Stimulated activated CD4-positive, alpha-beta T cell treated with anti-CD3 and anti-CD28 coated beads, TNF-alpha, amount 100 ng/mL, for 1 hour (primary cell): ENCODE results near the gene KBTBD2.
A peak's percentile ranks its signal among the peaks of the same experiment; 100 is the strongest.
"Not testable (repeated sequence)": the region's sequence is repeated elsewhere in the genome, so short reads cannot be mapped to it uniquely, and the experiment has no call there.

Experiments used
- DNase-seq, 3 donors: peaks; one replicate each; pipeline ENCODE4 v3.0.0-alpha.2; 2020; ENCODE audit warnings: low read depth in 3 of 3, low spot score in 1 of 3

KBTBD2 gene

DNA sequence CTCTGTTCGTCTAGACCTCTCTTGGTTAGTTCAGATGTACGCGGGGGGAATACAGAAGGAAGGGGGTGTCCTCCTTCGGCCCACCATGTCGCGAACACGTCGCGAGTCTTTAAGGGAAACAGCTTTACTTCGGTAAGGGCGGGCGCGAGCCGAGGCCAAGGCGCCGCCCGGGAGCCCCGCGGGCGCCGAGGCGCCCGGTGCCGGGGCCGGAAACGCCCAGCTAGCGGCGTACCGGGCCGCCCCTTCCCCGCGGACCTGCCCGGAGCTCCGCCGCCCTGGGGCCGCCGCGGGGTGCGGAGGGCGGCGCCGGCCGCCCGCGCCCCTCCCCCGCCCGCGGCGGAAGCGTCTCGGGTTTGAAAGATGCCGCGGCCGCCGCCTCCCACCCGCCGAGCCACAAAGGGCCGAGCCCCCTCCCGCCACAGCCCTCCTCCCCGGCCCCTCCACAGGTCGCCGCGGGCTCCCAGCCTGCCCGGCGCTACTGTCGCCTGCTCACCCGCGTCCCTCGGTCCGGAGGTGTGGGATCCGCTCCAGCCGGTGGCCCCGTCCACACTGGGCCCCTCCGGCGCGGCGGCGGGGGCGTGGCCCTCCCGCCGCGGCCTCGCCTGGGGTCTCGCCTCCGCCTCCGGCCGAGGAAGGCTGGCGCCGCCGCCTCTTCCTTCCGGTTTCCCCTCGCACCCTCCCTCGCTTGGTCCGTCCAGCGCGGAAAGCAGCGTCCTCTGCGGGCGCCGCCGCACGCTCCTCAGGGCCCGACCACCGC, at the start of gene KBTBD2:
KBTBD2 (minus strand) TSS at position 718 of the 757 bp plus-strand sequence. CDS start 12,156 bp downstream, outside the sequence.
- peak; percentile 21 to 57 (median 51) for DNase-seq

DNA sequence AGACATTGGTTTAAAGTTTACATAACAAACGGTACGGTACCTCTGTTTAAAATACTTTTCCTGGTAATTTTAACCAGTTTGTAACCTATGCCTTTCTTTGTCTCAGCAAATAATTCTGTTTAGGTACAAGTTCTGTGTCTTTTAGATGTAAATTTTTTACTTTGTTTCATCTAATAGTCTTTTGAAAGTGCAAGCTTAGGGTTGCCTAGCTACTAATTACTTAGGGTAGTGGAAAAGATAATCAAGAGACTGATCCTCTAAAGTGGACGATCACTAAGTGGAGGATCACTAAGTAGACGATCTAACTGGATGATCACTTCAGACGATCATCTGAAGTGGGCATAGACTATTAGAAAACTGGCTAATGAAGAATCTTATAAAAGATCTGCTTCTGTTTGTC, 49.6 kb upstream of the KBTBD2 start:
- no peak for DNase-seq

DNA sequence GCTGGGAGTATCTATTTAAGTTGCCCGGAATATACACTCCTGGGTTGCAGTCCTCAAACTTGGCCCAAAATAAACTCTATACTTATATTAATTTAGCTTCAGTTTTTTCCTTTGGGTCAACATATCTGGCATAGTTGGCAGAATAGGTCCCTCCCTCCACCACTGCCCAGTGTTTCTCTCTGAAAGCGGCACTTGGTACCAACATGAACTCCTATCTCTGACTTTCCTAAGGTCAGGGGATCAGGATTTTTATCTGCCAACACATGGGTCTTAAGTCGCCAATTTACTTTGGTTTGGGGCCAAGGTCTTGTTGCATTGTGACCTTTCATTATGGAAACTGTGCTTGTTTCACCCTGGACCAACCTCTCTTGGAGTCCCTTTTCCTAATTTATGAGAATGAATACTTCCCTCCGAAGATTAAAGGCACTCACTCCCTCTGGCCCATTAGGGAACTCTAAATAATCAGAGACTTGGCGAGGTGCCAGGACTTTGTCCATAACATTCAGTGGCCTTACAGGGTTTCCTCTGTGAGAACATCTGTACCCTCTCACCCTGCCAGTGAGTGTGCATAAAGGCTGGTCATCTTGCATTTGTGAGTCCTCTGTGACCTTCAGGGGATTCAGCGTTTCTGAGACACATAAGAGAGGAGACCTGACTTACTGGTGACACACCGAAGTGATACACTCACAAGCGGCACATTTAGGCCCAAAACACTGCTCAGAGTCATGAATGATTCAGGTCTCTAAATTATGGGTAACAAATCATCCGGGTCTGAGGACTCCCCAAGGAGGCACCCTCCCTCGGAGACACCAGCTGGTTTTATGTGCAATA, 46.0 kb upstream of the KBTBD2 start:
- DNase-seq, result no peak

DNA sequence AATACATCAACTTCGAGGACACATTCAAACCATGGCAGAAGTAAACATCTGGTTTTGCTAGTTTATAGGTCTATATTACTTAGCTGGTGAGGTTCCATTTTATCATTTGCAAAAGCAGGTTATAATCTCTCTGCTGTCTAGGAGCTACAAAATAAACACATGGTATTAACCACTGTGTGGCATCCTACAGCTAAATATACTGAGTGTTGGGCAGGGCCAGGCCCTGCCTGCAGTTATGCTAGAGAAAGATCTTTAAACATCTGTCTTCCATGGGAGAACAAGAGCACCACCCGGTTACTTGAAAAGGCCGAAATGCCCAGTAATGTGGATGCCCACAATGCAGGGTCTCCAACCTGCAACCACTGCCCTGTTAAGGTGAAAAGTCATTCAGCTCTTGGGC, 45.1 kb upstream of the KBTBD2 start:
- no peak for DNase-seq

DNA sequence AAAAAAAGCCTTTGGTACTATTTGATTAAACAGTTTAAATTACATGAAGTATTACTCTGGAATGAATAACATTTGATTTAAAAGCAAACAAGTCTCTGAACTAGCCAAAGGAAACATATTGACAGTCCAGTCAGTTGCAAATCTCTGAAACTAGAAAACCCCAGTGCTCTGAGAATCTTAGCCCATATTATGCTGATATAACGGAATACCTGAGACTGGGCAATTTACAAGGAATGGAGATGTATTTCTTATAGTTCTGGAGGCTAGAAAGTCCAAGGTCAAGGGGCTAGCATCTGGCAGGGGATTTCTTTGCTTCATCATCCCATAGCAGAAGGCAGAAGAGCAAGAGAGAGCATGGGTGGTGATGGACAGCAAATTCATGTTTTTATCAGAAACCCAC, 44.0 kb upstream of the KBTBD2 start:
- no peak for DNase-seq

DNA sequence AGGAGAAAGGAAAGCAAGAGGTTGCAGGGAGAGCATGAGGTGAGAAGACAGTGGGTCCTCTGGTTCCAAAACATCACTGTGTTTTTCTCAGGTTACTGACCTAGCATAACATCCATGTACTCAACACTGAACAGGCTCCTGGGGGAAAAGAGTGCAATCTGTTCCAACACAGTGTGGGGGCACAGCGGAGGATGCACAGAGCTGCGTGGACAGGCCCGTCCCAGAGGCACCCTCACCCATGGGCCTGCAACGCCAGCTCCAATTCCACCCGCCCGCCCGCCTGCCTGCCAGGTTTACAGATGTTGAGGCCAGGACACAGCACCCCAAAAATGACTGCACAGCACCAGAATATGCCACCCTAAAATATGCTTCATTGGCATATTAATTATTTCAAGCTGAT, 38.8 kb upstream of the KBTBD2 start:
- no peak for DNase-seq

DNA sequence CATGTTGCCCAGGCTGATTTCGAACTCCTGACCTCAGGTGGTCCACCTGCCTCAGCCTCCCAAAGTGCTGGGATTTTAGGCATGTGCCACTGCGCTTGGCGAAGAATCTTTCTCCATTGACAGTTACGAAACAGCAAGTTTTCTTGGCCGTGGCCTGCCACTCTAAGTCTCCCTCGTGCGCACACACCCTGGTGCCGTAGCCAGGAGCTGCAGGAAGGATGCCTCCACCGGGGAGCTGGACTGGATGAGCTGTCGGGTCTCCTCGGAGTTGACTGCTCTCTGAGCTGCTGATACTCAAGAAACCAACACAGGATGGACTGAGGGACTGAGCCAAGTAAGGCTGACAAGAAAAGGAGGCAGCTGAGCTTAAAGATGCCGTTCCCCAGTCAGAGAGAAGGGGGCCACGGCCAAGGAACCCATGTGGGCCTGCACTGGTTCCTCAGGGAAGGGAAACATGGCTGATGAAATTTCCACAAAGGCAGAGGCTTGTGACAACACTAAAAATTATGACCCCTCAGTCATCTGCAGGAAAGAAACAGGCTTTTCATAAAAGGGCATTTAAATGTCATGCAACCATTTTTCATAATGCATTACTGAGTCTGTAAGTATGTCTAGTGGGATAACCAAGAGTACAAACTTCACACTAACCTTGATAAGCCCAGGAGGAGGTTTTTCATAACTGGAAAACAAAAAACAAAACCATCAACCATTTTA, 38.0 kb upstream of the KBTBD2 start:
- DNase-seq, result no peak

DNA sequence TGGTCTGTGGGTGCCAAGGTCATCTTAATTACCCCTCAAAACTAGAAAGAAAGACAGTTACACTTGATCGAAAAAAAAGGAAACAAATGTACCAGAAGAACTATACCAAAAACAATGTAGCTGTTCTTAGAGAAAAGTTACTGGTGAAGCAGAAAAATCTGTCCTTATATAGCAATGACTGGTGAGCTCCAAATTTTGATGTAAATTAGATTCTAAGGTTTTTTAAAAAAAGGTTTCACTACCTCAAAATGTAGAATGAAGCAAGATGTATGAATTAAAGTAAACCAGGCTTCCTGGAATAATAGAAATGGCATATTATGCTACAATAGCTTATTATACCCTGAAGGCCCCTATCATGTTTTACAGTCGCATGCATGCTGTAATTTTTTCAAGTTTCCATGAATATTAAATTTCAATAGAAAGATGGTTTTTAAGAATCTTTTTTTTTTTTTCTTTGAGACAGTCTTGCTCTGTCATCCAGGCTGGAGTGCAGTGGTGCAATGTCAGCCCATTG, 37.3 kb upstream of the KBTBD2 start:
- no peak for DNase-seq

DNA sequence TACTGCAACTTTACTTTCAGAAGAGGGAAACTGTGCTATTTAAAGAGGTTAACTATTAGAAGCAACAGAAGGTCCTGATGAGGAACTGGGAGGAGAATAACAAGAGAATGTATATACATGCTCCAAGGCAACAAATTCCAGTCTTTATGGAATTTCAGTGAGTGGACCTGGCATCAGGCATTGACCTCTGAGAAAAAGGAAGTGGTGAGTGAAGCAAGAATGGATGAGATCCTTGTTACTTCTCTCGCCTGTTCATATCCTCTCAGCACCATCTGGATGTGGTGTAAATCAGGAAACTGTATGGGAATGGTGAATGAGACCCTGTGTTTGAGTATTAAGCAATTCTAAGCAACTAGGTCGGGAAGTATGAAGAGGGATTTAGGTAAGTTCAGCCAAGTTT, 30.3 kb upstream of the KBTBD2 start:
- DNase-seq, result no peak

DNA sequence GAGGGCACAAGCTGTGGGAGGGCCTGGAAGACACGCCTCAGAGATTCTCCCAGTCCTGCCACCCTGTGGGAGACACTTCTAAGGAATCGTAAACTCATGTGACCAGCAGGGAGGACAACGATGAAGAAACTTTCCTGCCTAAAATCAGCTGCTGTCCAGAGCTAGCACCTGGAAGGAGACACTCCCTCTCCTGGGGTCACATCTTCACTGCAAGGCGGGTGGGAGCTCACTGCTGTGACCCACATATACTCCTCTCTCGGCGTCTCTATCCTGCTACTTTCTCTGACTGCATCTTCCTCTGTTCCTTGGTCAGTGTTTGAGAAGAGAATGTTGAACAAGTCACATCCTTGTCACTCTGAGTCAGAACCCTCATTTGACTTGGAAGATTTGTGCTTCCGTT, 25.4 kb upstream of the KBTBD2 start:
- not testable (repeated sequence) for DNase-seq

DNA sequence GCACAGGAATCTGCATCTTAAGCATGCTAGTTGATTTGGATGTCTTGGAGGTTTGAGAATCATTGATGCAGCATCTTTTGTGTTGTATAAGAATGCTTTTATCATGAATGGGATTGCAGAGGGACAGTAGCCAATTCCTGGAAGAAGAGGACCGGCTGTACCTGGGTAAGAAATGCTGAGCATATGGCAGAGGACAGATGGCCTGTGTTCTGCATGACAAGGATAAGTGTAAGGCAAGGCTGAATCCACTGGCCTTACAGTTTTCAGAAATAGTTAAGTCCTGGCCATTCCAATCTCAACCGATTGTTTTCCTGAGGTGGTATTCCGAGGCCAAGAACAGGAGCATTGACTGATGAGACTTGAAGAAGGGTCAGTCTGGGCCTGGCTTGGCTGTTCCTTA, 24.4 kb upstream of the KBTBD2 start:
- no peak for DNase-seq

DNA sequence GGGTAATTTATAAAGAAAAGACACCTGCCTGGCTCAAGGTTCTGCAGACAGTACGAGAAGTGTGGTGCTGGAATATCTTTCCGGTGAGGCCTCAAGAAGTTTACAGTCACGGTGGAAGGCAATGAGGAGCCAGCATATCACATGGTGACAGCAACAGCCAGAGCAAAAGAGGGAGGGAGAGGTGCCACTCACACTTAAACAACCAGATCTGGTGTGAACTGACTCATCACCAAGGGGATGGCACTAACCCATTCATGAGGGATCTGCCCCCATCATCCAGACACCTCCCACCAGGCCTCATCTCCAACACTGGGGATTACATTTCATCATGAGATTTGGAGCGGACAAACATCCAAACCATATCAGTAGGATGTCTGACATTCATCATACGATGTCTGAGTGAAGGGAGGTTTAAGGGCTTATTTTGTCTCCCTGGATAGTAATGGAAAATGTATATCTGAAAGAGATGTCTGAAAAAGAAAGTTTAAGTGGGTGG, 23.5 kb upstream of the KBTBD2 start:
- DNase-seq, result no peak

DNA sequence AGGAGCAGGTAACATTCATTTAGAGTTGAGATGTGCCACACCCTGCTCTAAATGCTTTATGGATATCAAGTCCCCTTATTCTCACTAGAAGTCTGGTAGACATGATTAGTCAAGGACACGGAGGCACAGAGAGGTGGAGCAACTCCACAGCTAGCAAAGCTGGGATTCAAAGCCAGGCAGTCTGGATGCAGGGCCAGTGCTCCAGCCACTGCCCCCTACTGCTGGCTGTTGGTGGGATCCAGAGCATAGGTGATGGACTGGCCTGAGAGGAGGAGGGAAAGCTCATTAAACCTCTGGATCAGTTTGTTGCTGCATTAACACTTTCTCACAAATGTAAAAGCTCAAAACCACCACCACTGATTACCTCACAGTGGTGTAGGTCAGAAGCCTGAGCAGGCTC, 22.6 kb upstream of the KBTBD2 start:
- DNase-seq, result no peak

DNA sequence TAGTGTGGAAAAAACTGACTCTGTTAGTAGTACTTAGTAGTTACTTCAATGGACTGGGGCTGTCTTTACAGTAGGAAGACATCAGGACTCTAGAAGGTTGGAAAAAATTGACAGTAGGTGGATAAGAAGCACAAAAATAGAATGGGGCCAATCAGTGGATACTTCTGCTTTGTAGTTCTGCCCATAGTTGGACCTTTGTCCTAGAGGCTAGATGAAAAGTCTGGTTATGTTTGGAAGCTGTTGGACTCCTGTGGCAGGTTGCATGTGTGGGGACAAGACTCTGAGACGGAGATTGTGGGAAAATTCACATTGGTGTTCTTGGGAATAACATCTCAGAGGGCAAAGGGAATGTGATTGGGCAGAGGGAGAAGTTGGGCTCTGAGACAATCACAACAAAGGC, 18.6 kb upstream of the KBTBD2 start:
- DNase-seq, result no peak

DNA sequence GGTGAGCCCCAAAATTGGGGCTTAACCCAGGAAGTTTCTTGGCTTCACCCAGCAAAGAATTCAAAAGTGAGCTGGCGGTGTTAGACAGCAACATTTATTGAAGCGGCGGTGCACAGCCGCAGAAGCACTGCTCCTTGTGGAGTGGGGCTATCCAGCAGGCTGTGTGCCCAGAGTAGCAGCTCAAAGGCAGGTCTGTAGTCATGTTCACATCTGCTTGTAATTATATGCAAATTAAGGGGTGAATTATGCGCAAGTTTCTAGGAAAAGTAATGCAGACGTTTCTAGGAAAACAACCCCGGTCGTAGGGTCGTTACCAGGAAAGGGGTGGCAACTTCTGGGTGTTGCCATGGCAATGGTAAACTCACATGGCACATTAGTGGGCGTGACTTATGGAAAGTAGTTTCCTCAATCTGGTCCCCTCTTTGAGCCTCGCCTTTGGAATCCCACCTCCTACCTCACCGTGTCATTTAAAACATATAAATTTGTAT, 13.7 kb upstream of the KBTBD2 start:
- peak in 2 of 3 donors; percentile 24 to 41 for DNase-seq

DNA sequence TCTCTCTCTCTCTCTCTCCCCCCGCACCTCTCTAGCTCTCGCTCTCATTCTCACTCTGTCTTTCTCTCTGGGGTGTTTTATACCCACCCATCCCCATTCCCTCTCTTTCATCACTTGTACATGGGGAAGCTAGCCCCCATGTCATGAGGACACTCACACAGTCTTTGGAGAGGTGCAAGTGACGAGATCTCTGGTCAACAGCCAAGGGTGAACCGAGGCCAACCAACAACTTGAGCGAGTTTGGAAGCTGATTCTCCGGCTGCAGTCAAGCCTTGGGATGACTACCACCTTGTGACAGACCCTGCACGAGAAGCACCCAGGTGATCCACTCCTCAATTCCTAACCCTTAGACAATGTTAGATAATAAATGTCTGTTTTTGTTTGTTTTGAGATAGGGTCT, 10.1 kb upstream of the KBTBD2 start:
- no peak for DNase-seq

DNA sequence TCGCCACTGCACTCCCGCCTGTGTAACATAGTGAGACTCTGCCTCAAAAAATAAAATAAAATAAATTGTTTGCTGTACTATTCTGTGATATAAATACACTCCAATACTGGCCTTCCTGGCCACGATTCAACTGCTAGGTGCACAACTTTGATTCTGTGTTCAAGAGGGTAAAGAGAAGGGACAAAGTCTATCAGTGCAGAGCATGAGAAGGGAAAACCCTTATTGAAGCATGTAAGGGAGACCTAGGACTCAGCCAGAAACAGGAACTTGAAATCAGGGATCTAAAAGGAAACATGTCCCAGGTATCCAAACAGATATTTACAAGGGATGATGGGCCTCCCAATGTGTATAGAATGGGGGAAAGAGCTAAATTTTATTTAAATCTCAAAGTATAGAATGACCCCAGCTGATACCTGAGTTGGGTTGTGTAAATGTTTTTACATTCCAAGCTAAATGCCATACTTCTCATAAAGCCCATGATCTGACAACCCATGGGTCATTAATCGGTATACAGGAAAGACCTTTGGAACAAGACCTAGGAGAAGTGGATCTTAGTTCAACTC, 9.0 kb upstream of the KBTBD2 start:
- DNase-seq, result no peak

DNA sequence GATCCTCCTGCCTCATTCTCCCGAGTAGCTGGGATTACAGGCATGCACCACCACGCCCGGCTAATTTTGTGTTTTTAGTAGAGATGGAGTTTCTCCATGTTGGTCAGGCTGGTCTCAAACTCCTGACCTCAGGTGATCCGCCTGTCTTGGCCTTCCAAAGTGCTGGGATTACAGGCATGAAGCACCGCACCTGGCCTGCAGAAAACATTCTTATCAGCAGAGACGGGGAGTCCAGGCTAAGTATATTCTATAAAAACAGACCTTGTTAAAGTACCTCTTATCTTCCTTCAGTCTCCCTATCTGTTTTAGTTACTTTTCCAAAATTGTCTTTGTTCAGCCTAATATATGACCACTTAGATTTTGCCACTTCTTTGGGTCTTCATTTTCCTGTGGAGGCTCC, 5.8 kb upstream of the KBTBD2 start:
- DNase-seq, result not testable (repeated sequence)

DNA sequence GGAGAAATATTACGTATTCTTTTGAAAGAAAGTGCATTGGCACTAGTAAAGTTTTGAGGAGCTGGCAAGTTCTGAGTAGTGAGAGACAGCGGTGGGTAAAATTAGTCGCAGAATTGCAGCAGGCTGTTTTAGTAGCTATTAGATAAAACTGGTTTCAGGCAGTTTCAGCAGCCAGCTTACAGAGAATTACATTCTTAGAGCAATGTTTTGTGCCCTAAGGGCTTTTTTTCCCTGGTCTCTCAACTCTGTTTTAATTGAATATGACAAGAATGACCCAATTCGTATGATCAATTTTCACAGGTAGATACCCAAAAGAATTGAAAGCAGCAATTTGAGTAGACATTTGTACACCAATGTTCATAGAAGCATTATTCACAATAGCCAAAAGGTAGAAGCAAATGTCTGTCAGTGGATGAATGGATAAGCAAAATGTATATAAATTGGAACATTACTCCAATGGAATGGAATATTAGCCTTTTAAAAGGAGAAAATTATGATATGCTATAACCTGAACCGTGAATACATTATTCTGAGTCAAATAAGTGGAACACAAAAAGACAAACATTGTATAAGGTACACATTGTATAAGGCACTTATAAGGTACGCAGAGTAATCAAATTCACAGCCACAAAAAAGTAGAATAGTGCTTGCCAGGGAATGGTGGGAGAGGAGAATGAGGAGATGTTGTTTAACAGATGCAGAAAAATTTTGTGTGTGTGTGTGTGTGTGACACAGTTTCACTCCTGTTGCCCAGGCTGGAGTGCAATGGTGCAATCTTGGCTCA, 5.2 kb upstream of the KBTBD2 start:
- no peak for DNase-seq

DNA sequence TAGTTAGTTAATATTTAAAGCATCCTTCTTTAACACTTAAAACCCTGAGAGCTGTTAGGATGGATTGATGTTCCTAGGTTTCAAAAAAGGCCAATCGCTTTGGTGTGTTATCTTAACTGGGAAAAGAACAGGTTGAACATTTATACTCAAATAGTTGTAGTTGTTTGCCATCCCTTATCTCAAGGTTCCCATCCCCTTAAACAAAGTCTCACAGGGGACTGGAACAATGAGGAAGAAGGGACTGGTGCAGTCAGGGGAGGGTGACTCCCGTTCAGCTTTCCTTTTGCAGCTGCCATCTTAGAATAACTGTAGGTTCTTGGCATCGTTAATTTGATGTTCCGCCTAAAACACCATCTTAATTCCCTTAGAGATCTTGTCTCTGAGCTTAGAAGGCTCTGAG, 2.6 kb upstream of the KBTBD2 start:
- no peak for DNase-seq
